ENCODE data around the gene INSC. TPM values are rescaled to one million over a fixed set of nuclear protein-coding genes. Genes with fewer than 3 reads are reported as not detected.

The INSC gene
- total and polyA plus RNA-seq, 2 of the 13 experiments (the other 11 are each of a cell fraction or from before 2014, with no cell fraction given) = 0.09 TPM; not detected in 1

- Histone ChIP-seq H3K27ac (ENCODE audit: extremely low read length, insufficient read depth, low read length) (no peak overlapping the region), H3K79me2 (ENCODE audit: insufficient read depth, low read length) (no peaks in the 10 kb centered on the region), H2AFZ (ENCODE audit: low read length) (no peak overlapping the region), H3K9ac (ENCODE audit: insufficient read depth, low read depth, low read length) (no peak overlapping the region), H3K27me3 (ENCODE audit: control insufficient read depth in 1 of 2, insufficient read depth in 2 of 2, low read length in 2 of 2) (no peaks in the 10 kb centered on the region; a peak in 1 of 5 replicates), H3K4me2 (ENCODE audit: low read depth, low read length) (no peak overlapping the region), H3K36me3 (replicated peaks in 1 of 2; ENCODE audit: control insufficient read depth in 1 of 2, insufficient read depth in 2 of 2, low read length in 2 of 2) (no peaks in the 10 kb centered on the region), H3K9me3 (ENCODE audit: low read length) (no peaks in the 10 kb centered on the region), H3K4me3 (replicated peaks in 1 of 3; ENCODE audit: insufficient read depth in 1 of 3, low read depth in 2 of 3, low read length in 3 of 3) (no peak overlapping the region), H3K4me1 (ENCODE audit: insufficient read depth, low read length) (no peaks in the 10 kb centered on the region), H4K20me1 (ENCODE audit: insufficient read depth, low read length) (no peaks in the 10 kb centered on the region)
- DNase-seq (ENCODE audit: low spot score) (no peak), FAIRE-seq (no peak), ATAC-seq (no peak)
- intact Hi-C loops (cut with micrococcal nuclease; ENCODE audit: unreplicated experiment) = no loop called here
- 57% methylated on average over 5 of the region's 5 CpGs for WGBS (ENCODE audit: low lambda C conversion rate)
- in situ Hi-C loops (cut with HindIII; ENCODE audit: extremely low pct_ligation_motif_present, low pct_unique_long_range_greater_than_20kb) = no loop called here
- ChIA-PET CTCF (ENCODE audit: low intra/inter-chr PET ratio, low total read pairs) (no interaction called here), POLR2A (no interaction called here)
- no peak for TF ChIP-seq HOXA7 (CRISPR knock-in tag; IDR thresholded peaks at IDR 0.05)
- TF ChIP-seq ERF (CRISPR knock-in tag; IDR thresholded peaks at IDR 0.05) = no peak
- no peak for TF ChIP-seq SMYD3 (CRISPR knock-in tag; IDR thresholded peaks at IDR 0.05)
- no peak for TF ChIP-seq NR2F6 (IDR thresholded peaks at IDR 0.05)
- no peak for TF ChIP-seq NR2F6 (CRISPR knock-in tag; IDR thresholded peaks at IDR 0.05)
- TF ChIP-seq ZNF83 (CRISPR knock-in tag; IDR thresholded peaks at IDR 0.05; ENCODE audit: borderline replicate concordance) = no peak
- TF ChIP-seq NFAT5 (CRISPR knock-in tag; IDR thresholded peaks at IDR 0.05) = no peak
- no TSS peak for BruUV-seq (replicated peaks)
These were observed 1.3 kb upstream of the INSC start for GRCh38 chr11:15113381-15113780.

Measured in HepG2 (cell line).